OCI-LY7 (cell line): ENCODE data around the gene NGB.

Source experiments
- EZH2phosphoT487 ChIP-seq: fragments of 200-600 bp; sonication (generic); IDR thresholded peaks from 2 replicates; pipeline ENCODE4 v1.6.1; 2018; ENCODE audit warnings: low read depth, borderline replicate concordance, mild to moderate bottlenecking, mixed run types, antibody characterized with exemption, low read length, moderate library complexity, mixed read lengths
- TF ChIP-seq, protein P1 (sequence below): fragments of 200-600 bp; sonication (generic); conservative IDR thresholded peaks from 2 replicates; pipeline ENCODE4 v1.5.1; 2014; ENCODE audit warnings: mild to moderate bottlenecking, antibody characterized with exemption, low read length, moderate library complexity, mixed read lengths

DNA sequence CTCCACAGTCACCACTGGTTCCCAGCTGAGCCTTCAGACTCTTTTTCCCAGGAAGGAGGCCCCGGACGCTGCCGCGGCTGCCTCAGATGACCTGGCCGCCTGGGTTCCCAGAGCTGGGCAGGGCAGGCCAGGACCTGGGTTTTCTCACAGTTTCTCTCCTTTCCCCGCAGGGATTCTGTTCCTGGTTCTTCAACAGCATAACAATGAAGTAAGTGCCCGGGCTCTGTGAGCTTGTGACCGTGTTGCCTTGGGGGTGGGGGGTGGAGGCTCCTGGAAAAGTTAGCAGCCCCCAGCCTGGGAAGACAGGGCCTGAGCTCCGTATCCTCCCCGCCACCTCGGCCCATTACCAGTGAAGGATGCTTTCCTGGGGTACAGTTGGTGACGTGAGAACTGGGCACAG, 45.8 kb downstream of the NGB start:
- TF ChIP-seq, protein P1, sequence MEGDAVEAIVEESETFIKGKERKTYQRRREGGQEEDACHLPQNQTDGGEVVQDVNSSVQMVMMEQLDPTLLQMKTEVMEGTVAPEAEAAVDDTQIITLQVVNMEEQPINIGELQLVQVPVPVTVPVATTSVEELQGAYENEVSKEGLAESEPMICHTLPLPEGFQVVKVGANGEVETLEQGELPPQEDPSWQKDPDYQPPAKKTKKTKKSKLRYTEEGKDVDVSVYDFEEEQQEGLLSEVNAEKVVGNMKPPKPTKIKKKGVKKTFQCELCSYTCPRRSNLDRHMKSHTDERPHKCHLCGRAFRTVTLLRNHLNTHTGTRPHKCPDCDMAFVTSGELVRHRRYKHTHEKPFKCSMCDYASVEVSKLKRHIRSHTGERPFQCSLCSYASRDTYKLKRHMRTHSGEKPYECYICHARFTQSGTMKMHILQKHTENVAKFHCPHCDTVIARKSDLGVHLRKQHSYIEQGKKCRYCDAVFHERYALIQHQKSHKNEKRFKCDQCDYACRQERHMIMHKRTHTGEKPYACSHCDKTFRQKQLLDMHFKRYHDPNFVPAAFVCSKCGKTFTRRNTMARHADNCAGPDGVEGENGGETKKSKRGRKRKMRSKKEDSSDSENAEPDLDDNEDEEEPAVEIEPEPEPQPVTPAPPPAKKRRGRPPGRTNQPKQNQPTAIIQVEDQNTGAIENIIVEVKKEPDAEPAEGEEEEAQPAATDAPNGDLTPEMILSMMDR: no peak
- no peak for TF ChIP-seq EZH2phosphoT487
